ENCODE results near the gene NOLC1. TPM values are rescaled to one million over a fixed set of nuclear protein-coding genes. Genes with fewer than 3 reads are reported as not detected.

The NOLC1 gene
- total RNA-seq = 38.4 and 60.9 TPM in 2 replicates

DNA sequence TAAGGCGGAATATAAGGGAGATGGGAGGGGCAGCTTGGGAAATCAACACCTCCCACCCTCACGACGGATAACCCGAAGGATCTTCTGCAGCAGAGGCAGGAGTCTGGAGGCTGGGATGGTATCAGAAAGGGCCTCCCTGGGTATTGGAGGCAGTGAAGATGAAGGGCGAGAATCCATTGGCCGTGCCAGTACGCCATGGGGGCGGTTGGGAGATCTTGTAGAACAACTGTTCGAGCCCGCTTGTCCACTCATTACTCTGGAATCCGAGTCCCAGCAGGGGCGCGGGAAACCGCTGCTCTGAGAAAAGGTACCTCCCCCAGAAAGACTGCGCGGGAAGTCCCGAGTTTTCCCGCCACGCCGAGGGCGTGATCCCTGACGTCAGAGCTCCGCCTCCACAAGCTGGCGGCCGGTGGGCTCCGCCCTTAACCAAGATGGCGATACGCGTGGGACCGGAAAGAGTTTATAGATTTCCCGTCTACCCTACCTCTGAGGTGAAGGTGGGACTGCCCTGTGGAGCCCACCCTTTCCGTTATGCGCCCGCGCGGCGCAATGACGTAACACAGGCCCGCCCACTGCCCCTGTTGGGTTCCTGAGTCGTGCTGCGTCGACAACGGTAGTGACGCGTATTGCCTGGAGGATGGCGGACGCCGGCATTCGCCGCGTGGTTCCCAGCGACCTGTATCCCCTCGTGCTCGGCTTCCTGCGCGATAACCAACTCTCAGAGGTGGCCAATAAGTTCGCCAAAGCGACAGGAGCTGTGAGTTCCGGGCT is at the start of gene NOLC1:
TSS of gene NOLC1 (plus strand) at position 616 of the 771 bp plus-strand sequence. CDS start at position 638, 22 bp downstream.

DNA sequence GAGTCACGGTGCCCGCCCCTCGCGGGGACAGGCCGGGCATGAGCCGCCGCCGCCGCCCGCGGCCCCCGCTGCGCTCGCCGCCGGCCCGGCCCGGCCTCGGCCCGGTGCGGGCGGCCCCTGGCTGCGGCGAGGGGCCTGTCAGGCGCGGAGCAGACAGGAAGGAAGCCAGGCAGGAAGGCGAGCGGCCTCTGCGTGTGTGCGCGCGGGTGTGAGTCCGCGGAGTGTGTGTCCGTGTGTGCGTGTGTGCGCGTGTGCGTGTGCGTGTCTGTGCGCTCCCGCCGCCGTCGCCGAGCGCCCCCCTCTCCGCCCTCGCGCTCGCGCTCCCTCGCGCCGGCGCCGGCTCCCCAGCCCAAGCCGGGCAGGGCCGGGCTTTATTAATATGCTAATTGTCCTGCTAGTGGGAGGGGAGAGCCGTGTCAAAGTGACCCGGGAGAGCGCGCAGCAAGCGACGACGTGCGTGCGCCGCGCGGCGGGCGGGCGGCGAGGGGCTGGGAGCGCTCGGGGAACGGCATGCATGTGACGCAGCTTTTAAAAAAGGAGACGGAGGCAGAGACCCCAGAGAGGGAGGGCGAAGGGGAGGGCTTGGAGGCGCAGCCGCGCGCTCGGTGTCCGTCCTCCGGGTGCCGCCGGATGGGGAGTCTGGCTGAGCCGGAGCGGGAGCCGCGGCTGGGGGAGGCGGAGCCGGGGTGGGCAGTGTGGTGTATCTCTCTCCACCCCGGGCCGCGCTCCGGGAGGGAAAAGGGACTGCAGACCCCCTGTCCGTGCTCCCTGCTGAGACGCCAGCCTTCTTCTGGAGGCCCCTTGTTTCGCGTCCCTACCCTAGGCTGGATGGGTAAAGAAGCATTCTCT is 31.8 kb upstream of the NOLC1 start, which contains the start of gene LDB1:
TSS of gene LDB1 (minus strand) at position 227 of the 849 bp plus-strand sequence. CDS start 258 bp downstream, outside the sequence.

DNA sequence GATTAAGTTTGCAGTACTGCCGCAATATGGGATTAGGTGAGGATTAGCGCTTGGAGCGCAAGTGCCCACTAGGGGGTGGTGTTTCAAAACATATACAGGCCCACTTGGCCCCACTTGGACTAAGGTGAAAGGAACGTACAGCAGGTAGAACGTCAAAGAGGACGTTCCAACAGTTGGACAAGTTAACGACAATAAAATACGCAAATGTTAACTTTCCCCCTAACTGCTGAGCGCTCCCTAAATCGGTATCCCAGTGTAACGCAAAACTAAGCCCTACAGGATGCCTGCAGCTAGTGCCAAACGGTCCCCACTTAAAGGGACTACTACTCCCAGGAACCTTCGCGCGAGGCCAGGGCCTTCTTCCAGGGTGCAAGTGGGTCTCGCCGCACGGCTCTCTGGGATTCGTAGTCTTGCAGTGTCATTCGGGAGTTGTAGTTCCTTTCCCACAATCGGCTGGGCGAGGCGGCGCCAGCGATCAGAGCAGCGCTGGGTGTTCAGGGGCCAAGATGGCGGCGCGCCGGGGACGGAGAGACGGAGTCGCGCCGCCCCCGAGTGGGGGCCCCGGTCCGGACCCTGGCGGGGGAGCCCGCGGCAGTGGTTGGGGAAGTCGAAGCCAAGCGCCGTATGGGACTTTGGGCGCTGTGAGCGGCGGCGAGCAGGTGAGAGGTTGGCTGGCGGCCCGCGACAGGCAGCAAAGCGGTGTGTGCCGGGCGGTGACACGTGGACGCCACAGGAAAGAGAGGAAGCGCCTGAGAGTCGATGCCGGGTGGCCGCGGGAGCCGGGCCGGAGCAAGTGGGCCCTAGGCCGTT is 19.4 kb upstream of the NOLC1 start, which contains the start of gene PPRC1:
TSS of gene PPRC1 (plus strand) at position 478 of the 810 bp plus-strand sequence. CDS start at position 507, 29 bp downstream.

Other genes starting within 250 kb of the NOLC1 start
- gene ARMH3, start 96.2 kb upstream of the NOLC1 start, total RNA-seq = 6.3 and 8.9 TPM in 2 replicates
- gene HPS6, start 87.0 kb upstream of the NOLC1 start, total RNA-seq = 28.2 and 32.8 TPM in 2 replicates
- gene LDB1, start 32.0 kb upstream of the NOLC1 start, total RNA-seq = 23.3 and 29.1 TPM in 2 replicates
- gene PPRC1, start 19.3 kb upstream of the NOLC1 start, total RNA-seq = 11.9 and 12.3 TPM in 2 replicates
- gene ELOVL3, start 73.9 kb downstream of the NOLC1 start, total RNA-seq = 0.24 and 3.4 TPM in 2 replicates
- gene PITX3, start 89.1 kb downstream of the NOLC1 start, total RNA-seq = 0.15 and 0.69 TPM in 2 replicates
- gene GBF1, start 93.1 kb downstream of the NOLC1 start, total RNA-seq = 43.0 and 46.9 TPM in 2 replicates
- 18.5 and 23.3 TPM in 2 replicates for gene NFKB2, start 243.3 kb downstream of the NOLC1 start, total RNA-seq

Measured in cardiac ventricle fibroblast (primary cell).